Fibroblast of lung (primary cell): ENCODE results near the gene GPRASP2. TPM values are rescaled to one million over a fixed set of nuclear protein-coding genes. Genes with fewer than 3 reads are reported as not detected.
A peak's percentile ranks its signal among the peaks of the same experiment; 100 is the strongest.
"Not testable (repeated sequence)": the region's sequence is repeated elsewhere in the genome, so short reads cannot be mapped to it uniquely, and the experiment has no call there.

Experiments used
- DNase-seq, 2 donors: peaks; one replicate each; pipeline versions ENCODE4 v3.0.0 to v3.0.0-alpha.2; 2010; ENCODE audit warnings: low read depth in 2 of 2
- H2AFZ ChIP-seq: 2 replicates; pipeline ENCODE4 v1.5.1; 2012; ENCODE audit warnings: low read length, control low read depth, inconsistent platforms
- H3K27ac ChIP-seq: 2 replicates; pipeline ENCODE4 v1.5.1; 2011; ENCODE audit warnings: low read length, control low read depth; ENCODE audit not compliant: insufficient read depth
- H3K27me3 ChIP-seq: 2 replicates; pipeline ENCODE4 v1.5.1; 2011; ENCODE audit warnings: mild to moderate bottlenecking, low read length; ENCODE audit not compliant: control insufficient read depth, insufficient read depth
- H3K36me3 ChIP-seq: 2 replicates; pipeline ENCODE4 v1.5.1; 2011; ENCODE audit warnings: low read length; ENCODE audit not compliant: control insufficient read depth, insufficient read depth
- H3K4me1 ChIP-seq: 2 replicates; pipeline ENCODE4 v1.5.1; 2011; ENCODE audit warnings: low read length; ENCODE audit not compliant: control insufficient read depth, insufficient read depth; ENCODE audit errors: extremely low read depth
- H3K4me2 ChIP-seq: 2 replicates; pipeline ENCODE4 v1.5.1; 2011; ENCODE audit warnings: low read length, control low read depth; ENCODE audit not compliant: insufficient read depth; ENCODE audit errors: extremely low read depth
- H3K4me3 ChIP-seq, 4 experiments: fragments of 200-600 bp in 1 of 4; sonication (generic) in 1 of 4; replicated peaks in 1 of 4; 2 replicates each; pipeline ENCODE4 v1.5.1; 2011 to 2016; ENCODE audit warnings: low read length in 4 of 4, low read depth in 3 of 4, mild to moderate bottlenecking in 3 of 4, control low read depth in 2 of 4, inconsistent platforms in 1 of 4, mixed read lengths in 1 of 4; ENCODE audit not compliant: insufficient read depth in 1 of 4; ENCODE audit errors: control extremely low read depth in 1 of 4
- H3K79me2 ChIP-seq: 2 replicates; pipeline ENCODE4 v1.5.1; 2012; ENCODE audit warnings: mild to moderate bottlenecking, low read length, inconsistent platforms; ENCODE audit not compliant: control insufficient read depth, insufficient read depth
- H3K9ac ChIP-seq: 2 replicates; pipeline ENCODE4 v1.5.1; 2011; ENCODE audit warnings: mild to moderate bottlenecking, low read length, control low read depth; ENCODE audit not compliant: insufficient read depth
- H3K9me3 ChIP-seq: 2 replicates; pipeline ENCODE4 v1.5.1; 2012; ENCODE audit warnings: low read depth, low read length; ENCODE audit not compliant: control insufficient read depth, insufficient read depth
- H4K20me1 ChIP-seq: 2 replicates; pipeline ENCODE4 v1.5.1; 2011; ENCODE audit warnings: low read length; ENCODE audit not compliant: control insufficient read depth, insufficient read depth; ENCODE audit errors: extremely low read depth
- CTCF ChIP-seq, 2 donors: IDR thresholded peaks in 1 of 2; conservative IDR thresholded peaks in 1 of 2; 1 replicate in 1 of 2; 2 replicates in 1 of 2; pipeline ENCODE4 v1.5.1; 2011 to 2012; ENCODE audit warnings: low read length in 2 of 2, control low read depth in 1 of 2, inconsistent platforms in 1 of 2, low read depth in 1 of 2, mild to moderate bottlenecking in 1 of 2
- EZH2 ChIP-seq: IDR thresholded peaks from 2 replicates; pipeline ENCODE4 v1.5.1; 2012; ENCODE audit warnings: low read length, control low read depth, mild to moderate bottlenecking; ENCODE audit errors: missing control alignments
- polyA plus RNA-seq, 2 donors: library from polyadenylated mRNA; depleted of rRNA in 1 of 2; stranded (reverse) in 1 of 2; unstranded in 1 of 2; fragments of >200 nt; gene quantifications; 2 replicates each; pipeline ENCODE4 v1.2.1, GENCODE V29; 2011 to 2012; ENCODE audit warnings: missing spikeins in 1 of 2
- total RNA-seq: library from RNA; depleted of rRNA; stranded (reverse); fragments of >200 nt; gene quantifications from 2 replicates; pipeline ENCODE4 v1.2.1, GENCODE V29; 2014

The GPRASP2 gene
- total and polyA plus RNA-seq, 2 donors (not counting 1 experiment from before 2014, with no cell fraction given): 8.8 to 24.6 TPM

- no peak overlapping the region for H3K9ac ChIP-seq
- H3K4me2 ChIP-seq: no peak overlapping the region
- DNase-seq: peak; percentile 3 to 77
- H3K4me1 ChIP-seq: no peaks in the 10 kb centered on the region
- H2AFZ ChIP-seq: no peak overlapping the region
- no peaks in the 10 kb centered on the region for H3K79me2 ChIP-seq
- H3K36me3 ChIP-seq: no peaks in the 10 kb centered on the region
- H3K4me3 ChIP-seq: no peak overlapping the region
- H3K27ac ChIP-seq: no peak overlapping the region
- TF ChIP-seq EZH2: no peak
- no peak for TF ChIP-seq CTCF (conservative IDR thresholded peaks at IDR 0.05 in 1 of 2, IDR thresholded peaks at IDR 0.05 in 1 of 2; ENCODE audit: low read depth in 1 of 2, low read length in 2 of 2)
- H4K20me1 ChIP-seq: no peaks in the 10 kb centered on the region
- H3K9me3 ChIP-seq: no peaks in the 10 kb centered on the region
- H3K27me3 ChIP-seq: no peaks in the 10 kb centered on the region
Observed at GRCh38 chrX:102672856-102673255, 39.4 kb upstream of the GPRASP2 start.

GRCh38 chrX:102677479-102677878 lies 34.8 kb upstream of the GPRASP2 start:
- not testable (repeated sequence) for H3K4me1 ChIP-seq, H3K79me2 ChIP-seq, H2AFZ ChIP-seq, H3K36me3 ChIP-seq, H3K27ac ChIP-seq, H4K20me1 ChIP-seq, H3K4me2 ChIP-seq, H3K9me3 ChIP-seq, H3K9ac ChIP-seq, DNase-seq, H3K27me3 ChIP-seq, H3K4me3 ChIP-seq

- Histone ChIP-seq H3K79me2 (no peaks in the 10 kb centered on the region), H4K20me1 (no peaks in the 10 kb centered on the region), H3K27ac (no peak overlapping the region), H3K36me3 (no peaks in the 10 kb centered on the region), H3K9ac (no peak overlapping the region), H3K27me3 (no peaks in the 10 kb centered on the region), H2AFZ (no peak overlapping the region), H3K4me3 (no peak overlapping the region), H3K9me3 (no peaks in the 10 kb centered on the region), H3K4me1 (no peaks in the 10 kb centered on the region), H3K4me2 (no peak overlapping the region)
- TF ChIP-seq EZH2: no peak
- no peak for TF ChIP-seq CTCF (conservative IDR thresholded peaks at IDR 0.05 in 1 of 2, IDR thresholded peaks at IDR 0.05 in 1 of 2; ENCODE audit: low read depth in 1 of 2, low read length in 2 of 2)
- DNase-seq: no peak
Observed at GRCh38 chrX:102684772-102685520, 27.3 kb upstream of the GPRASP2 start.
